GM23338 (cell line): ENCODE data around the gene RICTOR. TPM values are rescaled to one million over a fixed set of nuclear protein-coding genes. Genes with fewer than 3 reads are reported as not detected.

Experiments used
- ATAC-seq: fragments of 200-7000 bp; cut with Tn5 transposase; 3 replicates; pipeline ENCODE4 v1.9.1; 2020
- DNase-seq: peaks from one replicate; pipeline ENCODE4 v3.0.0-alpha.2; 2015; ENCODE audit warnings: low spot score
- H2AFZ ChIP-seq: fragments of 200-600 bp; sonication (generic); 2 replicates; pipeline ENCODE4 v1.8.0; 2016; ENCODE audit warnings: antibody characterized with exemption, mild to moderate bottlenecking, moderate library complexity
- H3F3A ChIP-seq: fragments of 200-600 bp; sonication (generic); replicated peaks from 2 replicates; pipeline ENCODE4 v1.8.0; 2017; ENCODE audit warnings: antibody characterized with exemption, mixed run types, low read depth
- H3K27ac ChIP-seq: fragments of 200-600 bp; sonication (generic); 2 replicates; pipeline ENCODE4 v1.6.1; 2016; ENCODE audit warnings: low read depth
- H3K27me3 ChIP-seq: fragments of 200-600 bp; sonication (generic); 2 replicates; pipeline ENCODE4 v1.8.0; 2016; ENCODE audit warnings: mild to moderate bottlenecking, mixed run types, moderate library complexity; ENCODE audit not compliant: insufficient read depth
- H3K36me3 ChIP-seq: fragments of 200-600 bp; sonication (generic); 2 replicates; pipeline ENCODE4 v1.8.0; 2016; ENCODE audit warnings: mild to moderate bottlenecking; ENCODE audit not compliant: insufficient read depth
- H3K4me1 ChIP-seq: fragments of 200-600 bp; sonication (generic); 2 replicates; pipeline ENCODE4 v1.8.0; 2016; ENCODE audit warnings: mild to moderate bottlenecking, moderate library complexity; ENCODE audit not compliant: insufficient read depth
- H3K4me2 ChIP-seq: fragments of 200-600 bp; sonication (generic); 2 replicates; pipeline ENCODE4 v1.7.1; 2017; ENCODE audit warnings: mixed run types
- H3K4me3 ChIP-seq: fragments of 200-600 bp; sonication (generic); 2 replicates; pipeline ENCODE4 v1.6.1; 2016; ENCODE audit warnings: mixed run types
- H3K79me2 ChIP-seq: fragments of 200-600 bp; sonication (generic); replicated peaks from 2 replicates; pipeline ENCODE4 v1.8.0; 2017; ENCODE audit warnings: mild to moderate bottlenecking; ENCODE audit not compliant: insufficient read depth
- H3K9me2 ChIP-seq: fragments of 200-600 bp; sonication (generic); 2 replicates; pipeline ENCODE4 v1.8.0; 2017; ENCODE audit not compliant: insufficient read depth
- H4K20me1 ChIP-seq: fragments of 200-600 bp; sonication (generic); replicated peaks from 2 replicates; pipeline ENCODE4 v1.8.0; 2017; ENCODE audit warnings: mild to moderate bottlenecking; ENCODE audit not compliant: insufficient read depth
- H3K27ac Mint-ChIP-seq: 2 replicates; pipeline ENCODE4 v1.8.0; 2020; ENCODE audit warnings: inconsistent platforms, mild to moderate bottlenecking, moderate library complexity, mixed read lengths
- H3K27me3 Mint-ChIP-seq: 3 replicates; pipeline ENCODE4 v1.8.0; 2022; ENCODE audit warnings: low read depth, mild to moderate bottlenecking, moderate library complexity, mixed read lengths, inconsistent platforms; ENCODE audit not compliant: insufficient read depth, poor library complexity
- H3K36me3 Mint-ChIP-seq: 3 replicates; pipeline ENCODE4 v1.8.0; 2021; ENCODE audit warnings: low read depth, mild to moderate bottlenecking, inconsistent platforms, moderate library complexity, mixed read lengths
- H3K4me1 Mint-ChIP-seq: 3 replicates; pipeline ENCODE4 v1.8.0; 2020; ENCODE audit warnings: mild to moderate bottlenecking, inconsistent platforms, mixed read lengths
- H3K4me3 Mint-ChIP-seq: 3 replicates; pipeline ENCODE4 v1.8.0; 2021; ENCODE audit warnings: moderate library complexity, mild to moderate bottlenecking, inconsistent platforms, mixed read lengths
- H3K9me3 Mint-ChIP-seq: 3 replicates; pipeline ENCODE4 v1.8.0; 2020; ENCODE audit warnings: moderate library complexity, mild to moderate bottlenecking, inconsistent platforms, mixed read lengths
- CTCF ChIP-seq, 2 experiments: fragments of 200-600 bp in 1 of 2; sonication (generic) in 1 of 2; conservative IDR thresholded peaks; 2 replicates each; pipeline versions ENCODE4 v1.5.1 to v1.6.1; 2016 to 2017; ENCODE audit warnings: antibody characterized with exemption in 2 of 2, low read depth in 2 of 2, mild to moderate bottlenecking in 2 of 2, moderate library complexity in 1 of 2
- EZH2phosphoT487 ChIP-seq: fragments of 200-600 bp; sonication (generic); IDR thresholded peaks from one replicate; pipeline ENCODE4 v1.8.1; 2018; ENCODE audit warnings: antibody characterized with exemption; ENCODE audit not compliant: unreplicated experiment
- JUNB ChIP-seq: IDR thresholded peaks from one replicate; pipeline ENCODE4 v1.6.1; 2016; ENCODE audit warnings: antibody characterized with exemption; ENCODE audit not compliant: unreplicated experiment
- NANOG ChIP-seq: IDR thresholded peaks from 2 replicates; pipeline ENCODE4 v1.6.1; 2016; ENCODE audit warnings: antibody characterized with exemption, borderline replicate concordance
- POLR2AphosphoS5 ChIP-seq: IDR thresholded peaks from 2 replicates; pipeline ENCODE4 v1.6.1; 2016; ENCODE audit warnings: antibody characterized with exemption, low read depth
- REST ChIP-seq: IDR thresholded peaks from one replicate; pipeline ENCODE4 v1.6.1; 2018; ENCODE audit warnings: antibody characterized with exemption; ENCODE audit not compliant: unreplicated experiment
- STAT1 ChIP-seq: IDR thresholded peaks from one replicate; pipeline ENCODE4 v1.6.1; 2016; ENCODE audit warnings: antibody characterized with exemption; ENCODE audit not compliant: unreplicated experiment
- ZNF114 ChIP-seq: fragments of 250-450 bp; sonication (Bioruptor Pico); IDR thresholded peaks from 2 replicates; pipeline ENCODE4 v1.5.0; 2020; ENCODE audit warnings: mild to moderate bottlenecking, moderate library complexity
- ZNF331 ChIP-seq: fragments of 250-450 bp; sonication (Bioruptor Pico); IDR thresholded peaks from 2 replicates; pipeline ENCODE4 v1.5.0; 2020; ENCODE audit warnings: low read depth, mild to moderate bottlenecking, moderate library complexity
- ZNF462 ChIP-seq: fragments of 250-450 bp; sonication (Bioruptor Pico); IDR thresholded peaks from 2 replicates; pipeline ENCODE4 v1.5.0; 2020; ENCODE audit warnings: mild to moderate bottlenecking, moderate library complexity
- polyA plus RNA-seq: library from polyadenylated mRNA; unstranded; fragments of >200 nt; fragmentation: Nextera tagmentation; extraction: Ambion mirVana; gene quantifications from 2 replicates; pipeline ENCODE4 v1.2.1, GENCODE V29; 2016
- total RNA-seq: library from RNA; depleted of rRNA; stranded (reverse); fragments of >200 nt; shearing (Covaris generic); gene quantifications from 2 replicates; pipeline ENCODE4 v1.2.3, GENCODE V29; 2014

Gene RICTOR
- total and polyA plus RNA-seq, 2 experiments from 2014 or later: 9.9 to 27.4 TPM

GRCh38 chr5:38997591-38997990, 76.6 kb downstream of the RICTOR start (continued):
- TF ChIP-seq ZNF462 (CRISPR knock-in tag) (no peak), POLR2AphosphoS5 (no peak), JUNB (no peak), CTCF (conservative IDR thresholded peaks at IDR 0.05; ENCODE audit: low read depth in 2 of 2) (no peak)

- ATAC-seq (no peak), DNase-seq (no peak)
- Histone ChIP-seq H3K4me2 (no peak overlapping the region), H4K20me1 (no peaks in the 10 kb centered on the region; the same call in 1 of the 2 replicates), H3K79me2 (no peaks in the 10 kb centered on the region), H3K27me3 (no peaks in the 10 kb centered on the region), H3F3A (no peaks in the 10 kb centered on the region), H3K4me3 (no peak overlapping the region), H3K36me3 (no peaks in the 10 kb centered on the region), H3K27ac (no peak overlapping the region), H3K4me1 (no peaks in the 10 kb centered on the region), H2AFZ (no peak overlapping the region), H3K9me2 (no peaks in the 10 kb centered on the region)
- H3K27me3 Mint-ChIP-seq: no peaks in the 10 kb centered on the region
- peaks cover 6% of the 10 kb centered on the region; the same call in 2 of the 3 replicates for H3K4me1 Mint-ChIP-seq
- no peak overlapping the region for H3K27ac Mint-ChIP-seq
- TF ChIP-seq POLR2AphosphoS5 (no peak), REST (no peak), ZNF114 (CRISPR knock-in tag) (no peak), EZH2phosphoT487 (no peak), NANOG (no peak), ZNF331 (CRISPR knock-in tag) (no peak), STAT1 (no peak), JUNB (no peak), CTCF (conservative IDR thresholded peaks at IDR 0.05; ENCODE audit: low read depth in 2 of 2) (no peak)
- H3K36me3 Mint-ChIP-seq: peaks cover 26% of the 10 kb centered on the region
- no peak overlapping the region for H3K4me3 Mint-ChIP-seq
- H3K9me3 Mint-ChIP-seq: peaks cover 14% of the 10 kb centered on the region; the same call in 2 of the 3 replicates
Observed at GRCh38 chr5:38996123-38996522, 78.1 kb downstream of the RICTOR start.
